ENCODE measurements around the gene TSR1.

TSR1 gene

DNA sequence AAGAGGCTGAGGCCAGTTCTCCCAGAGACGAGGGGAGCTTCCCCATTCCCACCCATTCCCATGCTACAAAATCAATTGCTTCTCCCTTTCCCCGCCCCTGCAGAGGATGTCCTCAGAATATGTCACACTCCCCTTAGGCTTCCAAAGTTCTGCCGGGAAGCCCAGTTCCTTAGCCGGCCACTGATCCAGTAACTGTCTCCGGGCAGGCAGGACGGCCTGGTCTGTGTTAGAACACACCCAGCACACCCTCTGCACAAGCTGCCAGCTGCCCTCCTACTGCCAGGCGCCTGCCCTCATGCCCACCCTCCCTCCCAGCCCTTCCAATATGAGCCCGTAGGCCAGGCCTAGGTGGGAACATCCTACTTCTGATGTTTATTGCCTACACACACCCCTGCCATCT is 32.1 kb upstream of the TSR1 start:
- no peak for DNase-seq

DNA sequence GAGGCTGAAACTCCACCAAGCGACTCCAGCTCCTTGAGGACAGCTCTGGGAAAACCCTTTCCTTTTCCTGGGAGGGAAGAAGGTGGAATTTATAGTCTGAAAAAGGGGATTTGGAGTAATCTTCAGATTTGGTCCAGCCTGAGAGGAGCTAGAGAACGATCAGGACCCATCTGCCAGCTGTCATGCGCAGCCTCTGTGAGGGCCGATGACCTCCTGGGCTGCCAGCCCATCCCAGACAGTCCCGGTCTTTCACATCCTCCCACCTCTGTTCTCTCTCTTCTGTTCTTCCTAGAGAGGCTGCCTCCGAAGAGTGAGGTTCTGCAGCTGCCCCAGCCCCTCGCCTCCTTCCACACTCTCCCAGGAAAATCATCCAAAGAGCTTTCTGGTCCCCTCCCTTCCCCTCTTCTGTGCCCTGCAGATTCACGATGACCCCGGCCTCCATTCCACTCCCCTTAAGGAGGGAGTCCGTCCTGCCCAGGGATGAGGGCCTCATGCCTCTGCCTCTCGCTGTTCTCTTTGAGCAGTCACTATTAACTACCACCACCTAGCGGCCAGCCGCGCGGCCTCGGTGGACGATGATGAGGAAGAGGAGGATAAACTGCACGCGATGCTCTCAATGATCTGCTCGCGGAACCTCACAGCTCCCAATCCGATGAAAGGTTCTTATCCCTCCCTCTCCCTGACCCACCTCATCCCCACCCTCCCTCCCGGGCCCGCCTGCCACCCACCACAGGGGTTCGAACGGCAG is 30.7 kb upstream of the TSR1 start:
- DNase-seq = no peak

DNA sequence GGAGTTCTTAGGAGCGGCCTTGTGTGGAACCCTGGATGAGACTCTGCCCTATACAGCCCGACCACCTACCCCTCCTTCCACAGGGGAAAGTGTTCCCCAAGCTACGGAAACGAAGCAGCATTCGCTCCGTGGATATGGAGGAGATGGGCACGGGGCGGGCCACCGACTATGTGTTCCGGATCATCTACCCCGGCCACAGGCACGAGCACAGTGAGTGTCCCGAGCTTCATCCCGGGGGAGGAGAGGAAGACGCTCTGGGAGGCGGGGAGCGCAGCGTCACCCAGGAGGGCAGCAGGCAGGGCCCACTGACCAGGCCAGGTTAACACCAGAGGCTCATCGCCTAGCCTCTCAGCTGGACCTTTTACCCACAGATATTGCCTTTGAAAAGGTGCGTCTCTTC is 28.9 kb upstream of the TSR1 start:
- DNase-seq = no peak

DNA sequence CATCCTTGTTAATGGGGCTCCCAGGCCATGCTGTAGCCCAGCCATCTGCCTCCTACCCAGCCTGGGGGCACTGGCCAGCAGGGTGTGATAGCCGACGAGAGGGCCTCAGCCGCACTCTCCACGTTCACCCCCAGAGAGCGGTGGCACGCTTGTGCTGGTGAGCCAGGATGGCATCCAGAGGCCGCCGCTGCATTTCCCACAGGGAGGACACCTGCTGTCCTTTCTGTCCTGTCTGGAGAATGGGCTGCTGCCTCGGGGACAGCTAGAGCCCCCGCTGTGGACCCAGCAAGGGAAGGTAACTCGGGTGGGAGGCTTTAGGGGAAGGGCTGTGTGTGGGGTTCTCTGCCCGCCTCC is 28.5 kb upstream of the TSR1 start:
- DNase-seq = no peak

DNA sequence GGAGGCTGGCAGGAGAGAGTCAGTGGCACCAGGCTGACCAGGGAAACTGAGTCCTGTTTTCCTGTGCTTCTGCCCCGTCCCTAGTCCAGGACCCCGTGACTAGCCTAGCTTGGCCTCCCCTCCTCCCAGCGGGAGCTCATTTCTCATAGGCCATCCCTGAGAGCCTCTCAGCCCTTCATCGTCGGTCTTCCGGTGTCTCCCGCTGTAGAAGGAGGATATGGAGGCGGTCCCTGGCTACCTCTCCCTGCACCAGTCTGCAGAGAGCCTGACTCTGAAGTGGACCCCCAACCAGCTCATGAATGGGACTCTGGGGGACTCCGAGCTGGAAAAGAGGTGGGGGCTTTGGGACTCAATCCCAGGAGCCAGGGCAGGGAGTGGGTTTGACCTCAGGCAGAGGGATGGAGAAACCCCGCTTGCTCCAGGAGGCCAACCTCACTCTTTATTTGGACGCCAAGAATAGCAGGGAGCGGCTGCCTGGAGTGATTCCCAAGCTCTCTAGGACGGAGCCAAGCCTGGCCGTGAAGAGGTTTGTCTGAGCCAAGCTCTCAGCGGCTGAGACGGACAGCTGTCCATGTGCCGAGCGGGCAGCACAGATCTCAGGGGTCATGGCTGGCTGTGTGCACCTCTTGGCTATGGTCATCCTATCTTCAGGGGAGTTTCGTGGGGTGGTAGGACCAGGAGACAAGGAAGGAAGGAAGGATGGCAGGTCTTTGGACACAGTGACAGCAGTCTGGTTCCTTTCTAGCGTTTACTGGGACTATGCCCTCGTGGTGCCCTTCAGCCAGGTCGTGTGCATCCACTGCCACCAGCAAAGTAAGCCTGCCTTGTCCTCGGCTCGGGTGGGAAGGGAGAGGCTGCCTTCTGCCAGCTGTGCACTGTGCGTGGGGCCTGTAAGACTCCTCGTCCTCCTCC is 27.9 kb upstream of the TSR1 start:
- DNase-seq = no peak

DNA sequence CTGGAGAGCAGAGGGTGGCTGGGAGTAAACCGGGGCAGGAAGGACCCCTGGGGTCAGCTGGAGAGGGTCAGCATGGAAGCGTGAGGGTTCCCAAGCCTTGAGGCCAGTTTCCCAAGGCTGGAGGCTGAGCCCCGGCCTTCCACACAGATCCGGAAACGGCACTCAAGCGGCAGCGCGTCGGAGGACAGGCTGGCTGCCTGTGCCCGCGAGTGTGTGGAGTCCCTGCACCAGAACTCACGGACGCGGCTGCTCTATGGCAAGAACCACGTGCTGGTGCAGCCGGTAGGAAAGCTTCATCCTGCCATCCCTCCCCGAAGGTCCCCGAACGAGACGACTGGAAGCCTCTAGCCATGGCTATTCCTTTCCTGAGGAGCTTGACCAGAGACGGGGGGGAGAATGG is 27.1 kb upstream of the TSR1 start:
- no peak for DNase-seq

DNA sequence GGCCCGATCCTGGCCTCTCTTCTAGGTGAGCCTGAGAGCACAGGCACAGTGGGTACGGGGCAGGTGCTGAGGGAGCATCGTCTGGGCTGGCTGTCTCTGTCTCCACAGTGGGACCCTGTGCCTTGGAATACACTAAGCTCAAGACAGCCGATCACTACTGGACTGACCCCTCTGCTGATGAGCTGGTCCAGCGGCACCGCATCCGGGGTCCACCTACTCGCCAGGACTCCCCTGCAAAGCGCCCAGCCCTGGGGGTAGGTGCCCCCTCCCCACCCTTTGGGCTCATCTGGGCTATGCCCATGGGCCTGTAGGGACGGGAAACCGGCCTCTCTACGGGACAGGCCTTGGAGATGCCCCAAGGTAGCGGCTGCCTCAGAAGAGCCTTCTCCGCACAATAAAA is 26.6 kb upstream of the TSR1 start:
- DNase-seq = no peak

DNA sequence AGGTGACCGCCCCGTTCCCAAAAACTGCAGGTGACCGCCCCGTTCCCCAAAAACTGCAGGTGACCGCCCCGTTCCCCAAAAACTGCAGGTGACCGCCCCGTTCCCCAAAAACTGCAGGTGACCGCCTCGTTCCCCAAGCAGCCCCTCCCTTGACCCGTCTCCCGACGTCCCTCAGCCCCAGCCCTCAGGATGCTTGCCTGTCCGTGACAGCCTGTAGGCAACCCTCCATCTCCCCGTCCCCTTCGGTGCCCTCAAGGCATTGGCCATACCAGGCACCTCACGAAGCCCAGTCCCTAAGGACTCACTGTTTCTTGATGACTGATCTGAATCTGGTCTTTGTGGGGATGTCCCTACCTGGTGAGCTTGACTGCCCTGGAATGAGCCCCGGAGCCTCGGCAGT is 26.2 kb upstream of the TSR1 start:
- DNase-seq = no peak

DNA sequence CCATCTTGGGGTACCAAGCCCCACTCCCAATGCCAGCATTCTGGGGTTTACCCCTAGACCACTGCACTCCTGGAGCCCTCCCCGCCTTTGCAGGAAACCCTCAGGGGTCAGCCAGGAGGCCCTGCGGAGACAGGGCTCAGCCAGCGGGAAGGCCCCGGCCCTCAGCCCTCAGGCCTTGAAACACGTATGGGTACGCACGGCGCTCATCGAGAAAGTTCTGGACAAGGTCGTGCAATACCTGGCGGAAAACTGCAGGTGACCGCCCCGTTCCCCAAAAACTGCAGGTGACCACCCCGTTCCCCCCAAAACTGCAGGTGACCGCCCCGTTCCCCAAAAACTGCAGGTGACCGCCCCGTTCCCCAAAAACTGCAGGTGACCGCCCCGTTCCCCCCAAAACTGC is 25.8 kb upstream of the TSR1 start:
- DNase-seq = no peak

DNA sequence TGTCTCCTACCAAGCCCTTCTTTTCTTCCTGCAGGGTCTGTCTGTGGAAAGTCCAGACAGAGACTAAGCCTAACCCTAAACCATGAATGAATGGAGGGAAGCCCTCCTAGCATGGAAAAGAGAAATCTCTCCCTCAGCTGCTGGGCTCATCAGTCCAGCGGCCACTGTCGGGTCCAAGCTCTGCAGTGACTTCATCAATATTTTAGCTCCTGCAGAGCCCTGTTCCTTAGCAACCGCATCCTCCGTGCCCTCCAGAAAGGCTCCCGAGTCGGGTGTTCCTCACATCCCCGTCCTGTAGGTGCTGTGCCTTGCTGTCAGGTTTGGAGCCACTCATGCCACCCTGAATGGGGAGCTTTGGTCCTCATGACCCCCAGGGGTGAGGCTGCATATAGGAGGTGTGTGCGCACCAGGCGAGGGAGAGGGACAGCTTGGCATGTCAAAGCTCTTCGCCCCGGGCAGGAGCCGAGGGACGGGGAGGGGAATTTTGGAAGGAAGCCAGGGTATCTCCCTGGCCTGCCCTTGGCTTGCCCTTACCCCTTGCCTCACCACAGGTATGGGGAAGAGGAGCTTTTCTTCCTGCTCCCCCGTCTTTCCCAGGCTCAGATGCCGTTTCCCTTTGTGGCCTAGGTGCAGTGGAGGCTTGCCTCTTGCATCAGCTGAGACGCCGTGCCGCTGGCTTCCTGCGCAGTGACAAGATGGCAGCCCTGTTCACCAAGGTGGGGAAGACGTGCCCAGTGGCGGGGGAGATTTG is 24.9 kb upstream of the TSR1 start:
- no peak for DNase-seq

DNA sequence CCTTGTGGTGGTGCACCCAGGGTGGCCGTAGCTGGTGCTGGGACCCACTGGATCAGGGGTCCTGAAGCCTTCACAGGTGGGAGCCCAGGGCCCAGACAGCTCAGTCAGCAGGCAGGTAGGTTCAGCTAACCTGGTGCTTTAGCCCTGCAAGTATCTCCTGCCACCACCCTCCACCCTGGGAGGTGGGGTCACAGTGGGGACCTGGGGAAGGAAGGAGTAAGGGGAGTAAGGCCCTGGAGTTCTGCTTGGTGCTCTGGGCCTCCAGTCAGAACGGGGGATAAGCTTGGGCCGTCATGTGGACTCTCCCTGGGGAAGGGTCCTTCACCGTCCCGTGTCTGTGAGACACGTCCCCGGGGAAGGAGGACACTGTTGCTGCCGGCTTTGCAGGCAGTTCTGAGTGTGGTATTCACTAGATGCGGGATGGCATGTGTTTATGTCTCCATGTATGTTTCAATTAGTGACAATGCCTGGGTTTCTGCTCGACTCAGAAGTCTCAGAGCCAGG is 21.7 kb upstream of the TSR1 start:
- DNase-seq = no peak

DNA sequence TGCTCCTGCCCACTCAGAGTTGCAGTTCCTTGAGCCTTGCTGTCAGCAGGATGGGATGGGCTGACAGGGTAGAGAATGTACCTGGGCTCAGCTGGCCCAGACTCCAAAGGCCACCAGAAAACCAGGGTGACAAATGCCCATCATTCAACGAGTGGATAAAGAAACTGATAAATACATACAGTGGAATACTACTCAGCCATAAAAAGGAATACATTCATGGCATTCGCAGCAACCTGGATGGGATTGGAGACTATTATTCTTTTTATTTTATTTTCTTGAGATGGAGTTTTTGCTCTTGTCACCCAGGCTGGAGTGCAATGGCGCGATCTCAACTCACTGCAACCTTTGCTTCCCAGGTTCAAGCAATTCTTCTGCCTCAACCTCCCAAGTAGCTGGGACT is 21.0 kb upstream of the TSR1 start:
- DNase-seq = no peak

DNA sequence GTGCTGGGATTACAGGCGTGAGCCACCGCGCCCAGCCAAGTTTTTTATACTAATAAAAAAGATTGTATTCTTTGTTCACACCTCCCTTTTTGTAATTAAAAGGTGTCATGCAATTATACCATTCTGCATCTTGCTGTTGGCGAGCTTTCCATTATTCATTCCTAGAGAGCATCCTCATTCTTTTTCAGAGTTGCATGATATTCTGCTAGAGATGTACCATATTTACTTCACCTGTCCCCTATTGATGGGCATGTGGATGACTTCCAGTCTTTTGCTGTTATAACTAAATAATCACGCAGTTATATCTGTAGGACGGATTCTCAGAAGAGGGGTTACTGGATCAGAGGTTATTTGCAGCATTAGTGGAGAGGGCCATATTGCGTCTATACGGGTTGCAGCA is 18.1 kb upstream of the TSR1 start:
- no peak for DNase-seq

DNA sequence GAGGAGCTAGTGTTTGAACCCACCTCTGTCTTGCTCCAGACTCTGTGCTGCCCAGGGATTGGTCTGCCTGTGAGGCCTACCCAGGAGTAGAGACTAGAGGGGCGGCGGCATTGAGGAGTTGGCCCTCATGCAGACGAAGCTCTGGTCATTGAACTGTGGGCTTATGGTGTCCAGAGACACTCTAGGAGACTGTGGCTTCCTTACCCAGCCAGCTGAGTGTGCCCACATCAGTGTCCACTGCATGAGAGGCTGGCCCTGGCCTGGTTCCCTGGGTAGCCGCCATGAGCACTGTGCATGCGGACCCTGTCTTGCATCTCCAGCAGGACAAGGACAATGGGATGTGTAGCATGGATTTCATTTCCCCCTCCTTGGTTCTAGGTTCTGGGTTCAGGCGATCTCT is 15.0 kb upstream of the TSR1 start:
- no peak for DNase-seq

DNA sequence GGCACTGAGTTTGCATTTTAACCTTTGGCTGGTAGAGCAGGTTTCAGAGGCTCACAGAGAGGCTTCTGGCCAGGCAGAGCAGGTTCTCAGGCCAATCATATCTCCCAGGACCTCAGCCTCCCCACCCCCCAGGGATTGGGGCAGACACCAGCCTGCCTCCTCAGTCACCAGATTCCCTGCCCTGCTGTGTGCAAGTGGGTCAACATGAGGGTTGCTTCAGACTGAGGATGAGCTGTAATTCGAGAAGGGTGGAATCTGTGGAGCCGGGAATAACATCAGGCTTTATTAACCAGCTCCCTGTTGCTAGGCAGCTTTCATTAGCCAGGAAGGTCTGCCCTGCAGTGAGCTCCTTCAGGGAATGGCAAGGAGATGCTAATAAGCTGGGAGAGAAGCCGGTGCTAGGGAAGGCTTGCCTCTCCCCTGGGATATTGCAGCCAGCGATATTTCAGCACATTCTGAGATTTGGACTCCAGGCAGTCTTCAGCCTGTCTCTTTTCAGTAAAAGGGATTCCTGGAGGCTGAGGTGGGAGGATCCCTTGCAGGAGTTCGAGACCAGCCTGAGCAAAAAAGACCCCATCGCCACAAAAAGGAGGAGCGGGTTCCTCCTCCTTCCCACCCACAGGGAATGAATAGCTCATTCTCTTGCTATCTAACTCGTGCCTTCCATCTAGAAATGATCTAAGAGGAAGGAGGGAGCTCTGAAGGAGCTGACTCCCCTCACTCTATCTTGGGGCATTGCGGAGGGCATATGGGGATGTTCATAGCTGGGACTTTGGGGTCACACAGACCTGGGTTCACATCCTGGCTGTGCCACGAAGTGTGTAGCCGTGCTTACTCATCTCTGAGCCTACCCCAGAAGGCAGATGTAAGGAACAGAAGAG is 11.8 kb upstream of the TSR1 start:
- peak; percentile 68 for DNase-seq

DNA sequence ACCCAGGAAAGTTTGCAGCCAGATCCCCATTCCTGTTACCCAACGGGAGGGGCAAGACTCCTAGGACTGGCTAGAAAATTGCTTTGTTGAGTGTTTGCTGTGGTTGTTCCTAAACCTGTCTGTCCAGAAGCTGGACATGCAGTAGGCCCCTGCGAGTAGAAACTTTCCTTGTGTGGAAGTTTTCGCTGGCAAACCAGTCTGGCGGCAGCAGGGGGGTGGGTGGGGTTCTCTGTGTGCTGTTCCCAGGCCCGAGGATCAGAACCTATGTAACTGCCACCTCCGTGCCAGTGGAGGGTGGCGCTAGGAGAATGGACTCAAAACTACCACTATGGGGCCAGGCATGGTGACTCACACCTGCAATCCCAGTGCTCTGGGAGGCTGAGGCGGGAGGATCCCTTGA is 10.2 kb upstream of the TSR1 start:
- no peak for DNase-seq

DNA sequence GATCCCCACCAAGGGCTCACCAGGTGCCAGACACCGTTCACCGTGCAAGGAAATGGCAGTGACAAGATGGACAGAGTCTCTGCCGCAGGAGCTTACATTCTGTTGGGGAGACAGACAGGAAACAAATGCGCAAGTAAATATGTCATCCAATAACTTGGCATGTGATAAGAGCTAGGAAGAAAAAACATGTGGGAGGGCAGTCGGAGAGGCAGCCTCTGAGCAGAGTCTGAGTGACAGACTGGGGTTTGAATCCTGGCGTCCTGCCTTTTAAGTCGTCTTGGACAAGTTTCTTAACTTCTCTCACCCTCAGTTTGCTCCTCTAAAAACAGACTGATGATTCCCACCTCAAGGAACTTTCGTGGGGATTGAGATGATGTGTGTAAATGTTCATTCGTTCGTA is 8.3 kb upstream of the TSR1 start:
- DNase-seq = no peak

DNA sequence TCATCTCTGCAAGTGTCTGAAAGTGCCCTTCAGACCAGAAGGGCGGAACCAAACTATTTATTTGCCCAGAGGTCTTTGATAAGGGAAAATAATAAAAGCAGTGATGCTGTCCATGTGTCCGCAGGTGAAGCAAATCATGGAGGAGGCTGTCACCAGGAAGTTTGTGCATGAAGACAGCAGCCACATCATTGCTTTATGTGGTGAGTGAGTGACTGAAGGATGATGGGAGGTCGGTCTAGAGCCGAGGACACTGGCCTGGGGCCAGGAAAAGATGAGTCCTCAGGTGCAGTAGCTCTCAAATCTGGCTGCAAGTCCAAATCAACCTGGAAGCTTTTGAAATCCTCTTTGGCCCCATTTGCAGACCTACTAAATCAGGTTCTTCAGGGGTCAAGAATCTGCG is 7.2 kb upstream of the TSR1 start:
- DNase-seq = no peak

DNA sequence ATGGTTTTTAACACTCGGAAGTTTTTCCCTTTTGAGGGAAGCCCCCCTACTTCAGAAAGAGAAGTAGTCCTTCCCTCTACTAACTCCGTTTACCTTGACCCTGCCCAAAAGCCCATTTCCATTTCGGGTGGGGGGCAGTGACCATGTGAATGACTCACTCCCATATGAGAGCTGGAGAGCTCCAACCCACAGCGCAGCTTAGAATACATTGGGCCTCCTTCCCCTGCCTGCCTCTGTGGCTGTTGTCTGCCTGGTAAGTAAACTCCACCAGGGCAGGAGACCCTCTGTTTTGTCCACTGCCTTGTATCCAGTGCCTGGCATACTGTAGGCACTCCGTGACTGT is 2.0 kb upstream of the TSR1 start:
- DNase-seq = no peak

DNA sequence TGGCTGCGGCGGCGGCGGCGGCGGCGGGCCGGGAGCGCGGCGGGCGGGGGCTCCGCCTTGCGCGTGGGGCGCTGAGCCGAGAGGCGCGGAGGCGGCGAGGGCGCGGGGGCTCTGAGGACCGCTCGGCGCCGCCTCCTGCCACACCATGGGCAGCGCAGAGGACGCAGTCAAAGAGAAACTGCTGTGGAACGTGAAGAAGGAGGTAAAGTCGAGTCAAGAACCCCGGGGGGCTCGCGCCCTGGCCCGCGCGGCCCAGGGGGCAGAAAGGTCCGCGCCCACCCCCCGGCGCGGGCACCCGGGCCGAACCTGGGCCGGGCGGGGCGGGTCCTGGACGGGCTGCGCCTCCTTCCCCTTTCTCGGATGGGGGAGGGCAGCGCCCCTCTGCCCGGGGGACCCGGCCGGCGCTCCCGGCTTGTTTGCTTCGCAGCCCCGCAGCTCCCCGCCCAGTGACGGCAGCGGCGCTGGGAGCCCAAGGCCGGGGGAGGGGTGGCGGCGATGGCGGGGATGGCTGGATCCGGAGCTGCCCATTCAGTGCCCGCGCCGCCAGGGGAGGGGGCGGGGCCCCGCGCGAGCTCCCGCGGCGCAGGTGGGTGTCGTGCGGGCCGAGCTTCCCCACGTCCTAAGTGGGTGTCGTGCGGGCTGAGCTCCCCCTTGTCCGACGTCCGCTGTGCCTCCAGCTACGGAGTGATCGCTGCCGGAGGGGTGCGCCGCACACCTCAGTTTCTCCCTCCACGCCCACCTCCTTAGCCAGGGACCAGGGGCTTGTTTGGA is 1.5 kb upstream of the TSR1 start:
- DNase-seq = peak; percentile 34

DNA sequence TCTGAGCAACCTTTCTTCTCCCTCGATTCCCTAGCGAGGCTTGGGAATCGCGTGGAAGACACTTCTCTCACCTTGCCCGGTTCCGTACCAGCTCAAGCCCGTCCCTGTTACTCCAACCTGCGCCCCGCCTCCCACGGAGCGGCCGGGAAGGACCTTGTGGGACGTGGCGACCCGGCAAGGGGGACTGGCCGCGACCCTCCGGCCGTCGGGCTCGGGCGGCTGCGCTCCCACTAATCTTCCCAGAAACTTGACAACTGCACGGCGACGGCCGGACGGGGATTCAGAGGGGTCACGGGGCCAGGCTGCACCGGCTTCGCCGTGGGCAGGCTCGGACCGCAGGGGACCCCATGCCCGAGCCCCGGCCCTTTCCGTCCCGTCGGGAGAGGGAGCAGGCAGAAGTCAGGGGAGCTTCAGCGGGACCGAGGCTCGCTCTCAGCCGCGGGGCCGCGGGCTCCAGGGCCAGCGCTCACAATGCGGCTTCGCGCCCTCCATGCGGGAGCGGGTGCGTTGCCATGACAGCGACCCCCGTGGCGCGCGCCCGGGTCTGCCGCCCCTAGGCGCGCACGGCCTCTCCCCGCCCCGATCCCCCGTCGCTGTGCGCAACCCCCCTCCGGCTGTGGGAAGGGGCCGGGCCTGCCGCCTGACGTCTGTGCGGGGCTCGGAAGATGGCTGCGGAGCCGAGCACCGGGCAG is 741 bp upstream of the TSR1 start, which contains the start of gene SGSM2:
SGSM2 (plus strand) TSS at position 650 of the 692 bp plus-strand sequence. CDS start 188 bp downstream, outside the sequence.
- DNase-seq = peak; percentile 41
